PFSK-1 (cell line): ENCODE results near the gene COL18A1. TPM values are rescaled to one million over a fixed set of nuclear protein-coding genes. Genes with fewer than 3 reads are reported as not detected.

ENCODE experiments used
- FOXP2 ChIP-seq: optimal IDR thresholded peaks from 2 replicates; pipeline ENCODE3; 2011; ENCODE audit warnings: borderline replicate concordance, control low read depth, inconsistent platforms; ENCODE audit not compliant: insufficient read depth; ENCODE audit errors: extremely low read length, extremely low read depth
- POLR2AphosphoS5 ChIP-seq: IDR thresholded peaks from 2 replicates; pipeline ENCODE4 v1.6.1; 2012; ENCODE audit warnings: low read depth, mild to moderate bottlenecking, control low read depth, low read length, moderate library complexity
- REST ChIP-seq, 2 experiments: IDR thresholded peaks; 2 replicates each; pipeline versions ENCODE4 v1.6.1 to v1.8.0; 2011 to 2012; ENCODE audit warnings: low read depth in 2 of 2, low read length in 2 of 2, control low read depth in 1 of 2, inconsistent platforms in 1 of 2, mild to moderate bottlenecking in 1 of 2, moderate library complexity in 1 of 2; ENCODE audit not compliant: insufficient read depth in 1 of 2
- SIN3A ChIP-seq: IDR thresholded peaks from 2 replicates; pipeline ENCODE4 v1.6.1; 2012; ENCODE audit warnings: mild to moderate bottlenecking, low read length, moderate library complexity, borderline replicate concordance; ENCODE audit not compliant: insufficient read depth
- TAF1 ChIP-seq: IDR thresholded peaks from 2 replicates; pipeline ENCODE4 v1.6.1; 2012; ENCODE audit warnings: low read length, control low read depth, borderline replicate concordance; ENCODE audit not compliant: insufficient read depth
- polyA plus RNA-seq: library from polyadenylated mRNA; unstranded; fragments of >200 nt; gene quantifications from one replicate; pipeline ENCODE4 v1.2.1, GENCODE V29; 2012; ENCODE audit warnings: low read depth, missing spikeins; ENCODE audit not compliant: insufficient read length

COL18A1 gene
- 80.9 TPM for polyA plus RNA-seq

GRCh38 chr21:45404730-45405270 is at the start of gene COL18A1:
COL18A1 (plus strand) TSS chr21:45405165; CDS start chr21:45405231, 66 bp downstream.
- TF ChIP-seq SIN3A (no peak), REST (IDR thresholded peaks at IDR 0.05; ENCODE audit: insufficient read depth in 1 of 2, low read depth in 2 of 2, low read length in 2 of 2) (no peak), POLR2AphosphoS5 (no peak), FOXP2 (no peak), TAF1 (no peak)

- TF ChIP-seq REST (IDR thresholded peaks at IDR 0.05; ENCODE audit: insufficient read depth in 1 of 2, low read depth in 2 of 2, low read length in 2 of 2): no peak
- no peak for TF ChIP-seq FOXP2
- no peak for TF ChIP-seq SIN3A
- TF ChIP-seq TAF1: no peak
- no peak for TF ChIP-seq POLR2AphosphoS5
Observed at GRCh38 chr21:45355573-45355972, 49.4 kb upstream of the COL18A1 start.

GRCh38 chr21:45356251-45356650 is 48.7 kb upstream of the COL18A1 start:
- TF ChIP-seq POLR2AphosphoS5: no peak
- TF ChIP-seq REST (IDR thresholded peaks at IDR 0.05; ENCODE audit: insufficient read depth in 1 of 2, low read depth in 2 of 2, low read length in 2 of 2): no peak
- TF ChIP-seq FOXP2: no peak
- TF ChIP-seq SIN3A: no peak
- TF ChIP-seq TAF1: no peak

- TF ChIP-seq SIN3A (no peak), REST (IDR thresholded peaks at IDR 0.05; ENCODE audit: insufficient read depth in 1 of 2, low read depth in 2 of 2, low read length in 2 of 2) (no peak), TAF1 (no peak), FOXP2 (no peak), POLR2AphosphoS5 (no peak)
Observed at GRCh38 chr21:45356653-45357435, 48.1 kb upstream of the COL18A1 start.
